Measurements from ENCODE around the gene BRI3BP. TPM values are rescaled to one million over a fixed set of nuclear protein-coding genes. Genes with fewer than 3 reads are reported as not detected.
A peak's percentile ranks its signal among the peaks of the same experiment; 100 is the strongest.

BRI3BP gene
- total and polyA plus RNA-seq, 5 experiments from 2014 or later, result 1.5 to 7.8 (median 3.7) TPM

DNA sequence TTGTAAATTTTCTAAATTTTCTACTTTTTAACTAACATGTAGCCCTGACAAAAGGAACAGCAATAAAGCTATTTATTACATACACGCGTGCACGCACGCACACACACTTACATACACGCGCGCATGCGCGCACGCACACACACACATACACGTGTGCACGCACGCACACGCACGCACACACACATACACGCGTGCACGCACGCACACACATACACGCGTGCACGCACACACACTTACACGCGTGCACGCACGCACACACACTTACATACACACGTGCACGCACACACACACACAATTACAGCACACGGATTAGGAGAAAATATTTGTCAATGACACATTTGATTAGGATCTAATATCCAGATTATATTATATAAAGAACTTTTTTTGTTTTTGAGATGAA lies 32.4 kb upstream of the BRI3BP start:
- Mint-ChIP-seq H3K4me3 (no peak overlapping the region), H3K4me1 (peaks cover 0 to 9% (median 1%) of the 10 kb centered on the region in 4 donors), H3K36me3 (peaks cover 0 to 91% (median 37%) of the 10 kb centered on the region in 3 donors), H3K27me3 (no peaks in the 10 kb centered on the region), H3K27ac (peak overlapping the region in 1 of 10 donors; percentile 31), H3K9me3 (no peaks in the 10 kb centered on the region)
- ATAC-seq, result no peak
- DNase-seq, result peak in 1 of 10 donors; percentile 6
- POLR2A ChIA-PET, result no interaction called here

DNA sequence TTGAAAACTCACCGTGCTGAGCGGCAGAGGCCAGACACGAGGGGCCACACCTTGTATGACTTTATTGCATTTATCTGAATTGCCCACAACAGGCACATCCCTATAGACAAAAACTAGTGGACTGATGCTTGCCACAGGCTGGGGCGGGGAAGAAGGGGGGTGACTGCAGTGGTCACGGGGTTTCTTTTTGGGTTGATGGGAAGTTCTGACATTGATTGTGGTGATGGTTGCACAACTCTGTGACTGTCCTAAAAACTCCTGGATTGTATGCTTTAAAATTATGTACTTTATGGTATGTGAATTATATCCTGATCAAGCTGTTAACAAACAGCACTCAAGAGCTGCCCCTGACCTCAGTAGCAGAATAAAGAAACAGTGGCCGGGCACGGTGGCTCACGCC lies 30.2 kb upstream of the BRI3BP start:
- H3K36me3 Mint-ChIP-seq, result peaks cover 0 to 92% (median 34%) of the 10 kb centered on the region in 3 donors
- ATAC-seq (no peak), DNase-seq (peak in 1 of 10 donors; percentile 26)
- H3K27me3 Mint-ChIP-seq, result no peaks in the 10 kb centered on the region
- POLR2A ChIA-PET, result interaction anchor here (0.7 kb wide), 1 partner anchor 11 kb away, joined by 3 read pairs; no protein-coding TSS in a partner anchor
- H3K4me3 Mint-ChIP-seq, result no peak overlapping the region
- no peak overlapping the region for H3K27ac Mint-ChIP-seq
- no peaks in the 10 kb centered on the region for H3K9me3 Mint-ChIP-seq
- peaks cover 0 to 8% (median 1%) of the 10 kb centered on the region in 4 donors for H3K4me1 Mint-ChIP-seq

DNA sequence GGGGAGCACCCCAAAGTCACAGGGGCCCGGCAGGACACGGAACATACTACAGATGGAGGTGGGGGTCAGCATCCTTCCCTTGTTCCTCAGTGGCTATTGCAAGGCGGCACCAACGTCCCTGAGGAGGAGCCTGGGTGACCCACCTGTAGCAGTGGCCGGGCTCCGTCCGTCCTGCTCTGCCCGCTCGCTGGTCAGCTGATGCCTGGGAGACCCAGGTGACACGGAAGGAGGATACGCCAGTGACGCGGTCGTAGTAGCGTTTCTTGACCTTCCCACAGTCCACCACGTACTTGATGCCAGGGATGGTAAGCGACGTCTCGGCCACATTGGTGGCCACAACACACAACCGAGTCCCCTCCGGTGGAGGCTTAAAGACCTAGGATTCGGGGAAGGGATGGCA lies 29.2 kb upstream of the BRI3BP start:
- Mint-ChIP-seq H3K27ac (no peak overlapping the region), H3K36me3 (peaks cover 0 to 86% (median 33%) of the 10 kb centered on the region in 3 donors), H3K4me3 (no peak overlapping the region), H3K27me3 (no peaks in the 10 kb centered on the region), H3K9me3 (no peaks in the 10 kb centered on the region), H3K4me1 (peaks cover 0 to 8% (median 1%) of the 10 kb centered on the region in 4 donors)
- ATAC-seq (no peak), DNase-seq (no peak)
- POLR2A ChIA-PET, result interaction anchor here (0.7 kb wide), 2 partner anchors 12 to 243 kb away, joined by 3 read pairs; no protein-coding TSS in a partner anchor

DNA sequence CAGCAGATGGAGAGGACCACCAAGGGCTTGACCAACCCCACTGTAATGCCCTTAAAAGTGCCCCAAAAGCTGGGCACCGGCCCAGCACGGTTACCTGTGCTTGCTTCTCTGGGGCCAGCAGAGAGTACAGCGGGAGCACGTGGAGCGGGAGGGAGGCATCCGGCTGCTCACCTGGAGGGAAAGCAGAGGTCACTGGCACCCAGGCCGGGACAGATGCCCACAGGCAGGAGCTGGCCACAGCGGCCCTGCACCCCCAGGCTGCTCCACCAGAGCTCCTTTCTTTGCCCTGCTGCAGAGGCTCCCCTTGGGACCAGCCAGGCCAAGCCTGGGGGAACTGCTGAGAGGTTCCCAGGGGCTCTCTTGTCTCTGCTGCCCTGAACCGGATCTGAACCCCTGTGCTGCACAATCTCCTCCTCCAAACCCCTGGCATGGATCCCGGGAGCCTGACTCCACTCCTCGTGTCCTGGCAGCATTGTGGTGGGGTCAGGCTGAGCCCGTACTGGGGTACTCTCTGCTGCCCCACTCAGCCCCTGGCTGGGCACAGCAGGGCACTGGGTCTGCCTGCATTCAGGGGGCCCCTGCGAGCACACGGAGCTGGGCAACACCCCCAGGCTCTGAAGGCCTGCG lies 28.5 kb upstream of the BRI3BP start:
- Mint-ChIP-seq H3K27me3 (no peaks in the 10 kb centered on the region), H3K4me3 (no peak overlapping the region), H3K27ac (peak overlapping the region in 1 of 10 donors; percentile 60), H3K4me1 (peaks cover 0 to 8% (median 1%) of the 10 kb centered on the region in 4 donors), H3K36me3 (peaks cover 0 to 83% (median 31%) of the 10 kb centered on the region in 3 donors), H3K9me3 (no peaks in the 10 kb centered on the region)
- POLR2A ChIA-PET, result no interaction called here
- no peak for DNase-seq
- ATAC-seq, result no peak

DNA sequence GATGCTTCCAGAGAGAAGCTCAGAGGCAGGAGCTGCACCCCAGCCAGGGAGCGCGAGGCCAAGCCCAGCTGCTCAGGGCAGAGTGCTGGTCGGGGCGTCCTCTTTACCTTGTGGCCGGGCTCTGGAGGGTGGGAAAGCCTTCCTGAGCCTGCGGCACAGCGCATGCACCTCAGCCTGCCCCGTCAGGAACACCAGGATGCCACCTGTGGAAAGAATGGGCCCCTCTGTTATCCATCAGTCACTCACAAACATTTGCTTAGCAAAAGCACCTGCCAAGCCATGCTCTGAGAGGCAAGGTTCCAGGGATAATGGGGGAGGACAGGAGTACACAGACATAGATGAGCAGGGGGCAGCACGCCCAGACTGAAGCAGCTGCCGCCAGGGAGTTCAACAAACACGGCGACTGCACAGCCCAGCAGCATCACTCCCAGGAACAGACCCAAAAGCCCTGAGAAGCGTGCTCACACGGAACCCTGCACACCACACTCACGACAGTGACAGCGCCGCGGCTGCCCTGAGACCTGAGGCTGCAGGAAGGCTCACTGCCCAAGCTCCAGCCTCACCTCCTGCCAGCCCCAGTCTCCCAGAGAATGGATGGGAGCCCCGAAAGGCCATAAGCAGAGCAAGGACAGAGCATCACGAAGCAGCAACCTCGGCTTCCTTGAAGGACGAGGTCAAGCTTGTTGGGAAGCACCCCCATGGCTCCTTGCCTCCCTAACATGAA lies 26.3 kb upstream of the BRI3BP start:
- ATAC-seq, result no peak
- Mint-ChIP-seq H3K4me1 (peaks cover 0 to 2% (median 0%) of the 10 kb centered on the region in 4 donors), H3K36me3 (peaks cover 0 to 77% (median 26%) of the 10 kb centered on the region in 3 donors), H3K4me3 (no peak overlapping the region), H3K27me3 (no peaks in the 10 kb centered on the region), H3K27ac (peak overlapping the region in 2 of 10 donors; percentile 22 to 34), H3K9me3 (no peaks in the 10 kb centered on the region)
- peak in 1 of 10 donors; percentile 43 for DNase-seq
- POLR2A ChIA-PET, result no interaction called here

DNA sequence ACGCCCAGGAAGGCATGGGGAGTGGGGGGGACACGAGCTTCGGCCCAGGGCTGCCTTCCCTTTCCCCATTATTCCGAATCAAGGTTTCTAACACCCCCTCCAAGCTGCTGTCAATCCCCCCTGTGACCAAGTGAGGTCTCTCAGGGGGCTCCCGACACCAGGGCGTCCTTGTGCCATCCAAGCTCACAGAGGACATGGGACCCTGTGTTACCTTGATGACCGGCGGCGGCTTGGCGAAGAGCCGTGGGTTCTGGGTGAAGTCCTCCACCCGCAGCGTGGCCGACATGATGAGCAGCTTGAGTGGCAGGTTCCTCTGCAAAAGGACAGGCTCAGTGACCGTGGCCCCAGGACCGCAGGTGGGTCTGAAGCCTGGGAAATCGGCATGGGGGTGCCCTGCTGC lies 24.8 kb upstream of the BRI3BP start:
- no peaks in the 10 kb centered on the region for H3K9me3 Mint-ChIP-seq
- no peak overlapping the region for H3K4me3 Mint-ChIP-seq
- ATAC-seq (no peak), DNase-seq (peak in 1 of 10 donors; percentile 63)
- H3K27ac Mint-ChIP-seq, result no peak overlapping the region
- no peaks in the 10 kb centered on the region for H3K4me1 Mint-ChIP-seq
- H3K27me3 Mint-ChIP-seq, result no peaks in the 10 kb centered on the region
- POLR2A ChIA-PET, result no interaction called here
- H3K36me3 Mint-ChIP-seq, result peaks cover 0 to 76% (median 20%) of the 10 kb centered on the region in 3 donors

DNA sequence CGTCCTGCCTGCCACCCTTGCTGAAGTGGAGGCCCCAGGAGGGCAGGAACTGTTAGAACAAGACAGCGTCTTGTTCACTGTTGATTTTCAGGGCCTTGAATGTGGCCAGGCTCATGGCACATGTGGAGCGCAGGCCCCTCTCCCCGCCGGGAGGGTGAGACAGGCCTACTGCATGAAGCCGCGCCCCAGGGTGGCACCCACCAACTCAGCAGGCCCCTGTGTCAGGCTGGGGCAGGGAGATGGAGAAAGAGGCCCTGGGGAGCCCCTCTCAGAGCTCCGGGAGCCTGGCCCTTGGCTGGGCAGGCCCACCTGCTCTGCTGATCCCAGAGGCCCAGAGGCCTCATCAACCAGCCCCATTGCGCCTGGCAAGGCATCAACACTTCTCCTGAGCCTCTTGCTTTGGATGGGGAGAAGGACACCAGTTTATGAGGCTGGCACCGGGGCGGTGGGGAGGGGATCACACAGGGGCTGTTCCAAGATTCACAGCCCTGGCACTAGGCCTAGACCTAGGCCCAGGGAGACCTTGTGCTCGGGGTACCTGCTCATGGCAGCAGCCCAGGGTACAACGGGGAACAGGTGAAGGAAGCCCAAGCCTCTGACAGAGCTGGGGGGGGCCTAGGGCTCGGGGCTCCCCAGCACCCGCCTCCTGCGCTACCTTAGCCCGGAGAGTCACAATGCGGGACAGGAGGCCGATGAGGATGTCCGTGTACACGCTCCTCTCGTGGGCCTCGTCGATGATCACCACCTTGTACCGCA lies 22.6 kb upstream of the BRI3BP start:
- DNase-seq (no peak), ATAC-seq (no peak)
- Mint-ChIP-seq H3K4me1 (no peaks in the 10 kb centered on the region), H3K4me3 (no peak overlapping the region), H3K9me3 (no peaks in the 10 kb centered on the region), H3K27me3 (no peaks in the 10 kb centered on the region), H3K27ac (no peak overlapping the region), H3K36me3 (peaks cover 0 to 77% (median 23%) of the 10 kb centered on the region in 3 donors)
- POLR2A ChIA-PET, result interaction anchor here (0.6 kb wide), 1 partner anchor 69 kb away, joined by 4 read pairs; no protein-coding TSS in a partner anchor

DNA sequence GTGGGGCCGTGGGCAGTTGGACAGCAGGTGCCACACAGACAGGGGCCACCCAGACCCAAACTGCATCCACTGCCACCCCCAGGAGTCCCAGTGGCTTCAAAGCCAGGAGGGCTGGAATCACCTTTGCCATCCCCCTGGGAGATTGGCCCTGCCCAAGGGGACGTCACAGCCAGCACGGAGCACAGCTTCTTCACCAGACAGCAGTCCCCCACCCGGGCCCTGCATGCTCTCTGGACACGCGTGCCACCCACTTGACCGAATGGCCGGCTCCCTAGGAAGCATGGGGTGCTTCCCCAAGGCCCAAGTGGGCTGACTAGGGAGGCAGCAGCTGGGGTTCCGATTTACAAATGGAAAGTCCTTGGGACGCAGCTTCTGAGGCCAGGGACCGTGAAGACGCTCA lies 21.8 kb upstream of the BRI3BP start:
- DNase-seq (no peak), ATAC-seq (no peak)
- peaks cover 0 to 73% (median 21%) of the 10 kb centered on the region in 3 donors for H3K36me3 Mint-ChIP-seq
- no peaks in the 10 kb centered on the region for H3K4me1 Mint-ChIP-seq
- no peak overlapping the region for H3K27ac Mint-ChIP-seq
- H3K9me3 Mint-ChIP-seq, result no peaks in the 10 kb centered on the region
- H3K27me3 Mint-ChIP-seq, result no peaks in the 10 kb centered on the region
- POLR2A ChIA-PET, result no interaction called here
- H3K4me3 Mint-ChIP-seq, result no peak overlapping the region

DNA sequence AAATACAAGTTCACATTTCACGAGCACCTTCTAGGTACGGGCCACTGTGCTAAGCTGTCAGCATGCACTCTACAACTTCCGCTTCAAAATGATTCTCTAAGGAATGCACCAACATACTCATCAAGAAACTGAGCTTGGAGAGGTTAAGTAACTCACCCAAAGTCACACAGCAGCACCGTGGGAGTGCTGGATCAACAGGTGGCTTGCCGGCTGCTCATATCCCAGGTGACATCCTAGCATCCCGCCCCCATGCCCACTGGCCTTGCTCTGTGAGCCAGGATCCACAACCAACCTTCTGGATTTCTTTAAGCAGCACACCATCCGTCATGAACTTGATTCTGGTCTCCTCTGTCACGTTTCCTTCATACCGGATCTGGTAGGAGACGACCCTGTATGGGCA lies 21.2 kb upstream of the BRI3BP start:
- H3K9me3 Mint-ChIP-seq, result no peaks in the 10 kb centered on the region
- H3K4me3 Mint-ChIP-seq, result no peak overlapping the region
- ATAC-seq (no peak), DNase-seq (no peak)
- H3K27me3 Mint-ChIP-seq, result no peaks in the 10 kb centered on the region
- peaks cover 0 to 73% (median 18%) of the 10 kb centered on the region in 3 donors for H3K36me3 Mint-ChIP-seq
- H3K4me1 Mint-ChIP-seq, result no peaks in the 10 kb centered on the region
- POLR2A ChIA-PET, result no interaction called here
- peak overlapping the region in 1 of 10 donors; percentile 46 for H3K27ac Mint-ChIP-seq

DNA sequence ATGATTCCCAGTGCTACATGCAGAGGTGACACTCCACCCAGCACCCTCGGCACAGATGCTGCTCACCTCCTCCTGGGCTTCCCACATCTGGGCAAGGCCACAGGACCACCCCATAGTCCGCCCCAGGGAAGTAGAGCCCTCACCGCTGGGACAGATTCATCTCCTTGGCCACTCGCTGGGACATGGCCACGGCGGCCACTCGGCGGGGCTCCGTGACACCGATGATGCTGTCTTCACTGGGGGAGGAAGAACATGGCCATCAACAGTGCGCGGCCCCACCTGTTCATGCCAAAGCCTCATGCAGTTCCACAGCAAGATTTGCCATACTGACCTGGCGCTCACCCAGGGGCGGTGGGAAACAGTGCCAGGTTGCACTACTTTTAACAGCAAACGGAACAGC lies 18.2 kb upstream of the BRI3BP start:
- Mint-ChIP-seq H3K36me3 (peaks cover 0 to 78% (median 19%) of the 10 kb centered on the region in 3 donors), H3K4me3 (no peak overlapping the region), H3K27me3 (no peaks in the 10 kb centered on the region), H3K9me3 (no peaks in the 10 kb centered on the region), H3K4me1 (peaks cover 0 to 3% (median 1%) of the 10 kb centered on the region in 4 donors), H3K27ac (no peak overlapping the region)
- POLR2A ChIA-PET, result interaction anchor here (0.6 kb wide), 2 partner anchors 33 to 74 kb away, joined by 3 read pairs; no protein-coding TSS in a partner anchor
- ATAC-seq (no peak), DNase-seq (no peak)

DNA sequence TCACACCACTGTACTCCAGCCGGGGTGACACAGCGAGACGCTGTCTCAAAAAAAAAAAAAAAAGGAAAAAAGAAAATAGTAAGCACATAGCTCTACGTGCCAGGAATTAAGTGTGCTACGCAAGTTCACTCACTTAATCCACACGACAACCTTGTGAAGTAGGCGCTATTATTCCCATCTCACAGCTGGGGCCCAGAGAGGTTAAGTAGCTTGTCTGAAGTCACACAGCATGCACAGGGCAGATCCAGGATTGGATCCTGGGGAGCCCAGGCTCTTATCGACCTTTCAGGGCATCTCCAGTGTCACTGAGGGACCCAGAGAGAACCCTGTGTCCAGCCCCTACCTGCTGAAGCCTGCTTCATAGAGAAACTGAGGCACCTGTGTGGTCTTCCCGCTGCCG lies 16.4 kb upstream of the BRI3BP start:
- Mint-ChIP-seq H3K36me3 (peaks cover 4 to 79% (median 23%) of the 10 kb centered on the region in 3 donors), H3K4me1 (peaks cover 0 to 5% (median 2%) of the 10 kb centered on the region in 4 donors), H3K4me3 (no peak overlapping the region), H3K9me3 (no peaks in the 10 kb centered on the region), H3K27ac (no peak overlapping the region), H3K27me3 (no peaks in the 10 kb centered on the region)
- no peak for ATAC-seq
- peak in 1 of 10 donors; percentile 41 for DNase-seq
- POLR2A ChIA-PET, result interaction anchor here (0.7 kb wide), 1 partner anchor 1293 kb away, joined by 4 read pairs; no protein-coding TSS in a partner anchor

DNA sequence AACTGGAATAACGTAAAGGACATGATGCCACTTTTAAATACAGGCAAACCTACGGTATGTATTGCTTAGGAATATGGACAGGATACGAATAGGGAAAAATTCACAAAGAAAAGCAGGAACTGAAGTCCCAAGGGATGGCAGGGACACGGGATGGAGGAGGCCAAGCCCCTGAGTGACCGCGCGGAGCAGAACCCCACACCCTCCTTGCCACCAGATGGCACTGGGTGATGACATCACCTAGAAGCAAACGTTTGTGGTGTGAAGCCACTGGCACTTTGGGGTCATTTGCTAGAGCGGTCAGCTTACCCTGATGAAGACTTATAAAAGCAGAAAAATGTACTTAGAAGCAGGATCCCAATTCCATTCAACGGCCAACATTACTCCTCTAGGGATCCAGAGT lies 13.9 kb upstream of the BRI3BP start:
- DNase-seq (peak in 1 of 10 donors; percentile 18), ATAC-seq (no peak)
- Mint-ChIP-seq H3K4me1 (peaks cover 0 to 7% (median 3%) of the 10 kb centered on the region in 4 donors), H3K27ac (no peak overlapping the region), H3K9me3 (no peaks in the 10 kb centered on the region), H3K4me3 (no peak overlapping the region), H3K36me3 (peaks cover 4 to 81% (median 25%) of the 10 kb centered on the region in 3 donors), H3K27me3 (no peaks in the 10 kb centered on the region)
- POLR2A ChIA-PET, result no interaction called here
